Gastroesophageal sphincter (tissue), 4 donors: Measurements from ENCODE around the gene SNCB. TPM values are rescaled to one million over a fixed set of nuclear protein-coding genes. Genes with fewer than 3 reads are reported as not detected.

Experiments used
- ATAC-seq: fragments of 150-250 bp; one replicate; pipeline ENCODE4 v1.9.1; 2016; ENCODE audit warnings: mild to moderate bottlenecking, moderate library complexity
- H3K27ac ChIP-seq, 4 donors: fragments of 200-600 bp; sonication (generic) in 3 of 4; 1 replicate in 3 of 4; 2 replicates in 1 of 4; pipeline ENCODE4 v1.5.1; 2016 to 2019
- H3K27me3 ChIP-seq: fragments of 200-600 bp; sonication (generic); one replicate; pipeline ENCODE4 v1.5.1; 2019
- H3K36me3 ChIP-seq, 2 donors: fragments of 200-600 bp; sonication (generic); one replicate each; pipeline ENCODE4 v1.5.1; 2019; ENCODE audit warnings: control low read depth in 1 of 2
- H3K4me1 ChIP-seq, 3 donors: fragments of 200-600 bp; sonication (generic); 1 replicate in 2 of 3; 2 replicates in 1 of 3; pipeline ENCODE4 v1.5.1; 2016 to 2019; ENCODE audit warnings: control low read depth in 2 of 3
- H3K4me3 ChIP-seq, 2 donors: fragments of 200-600 bp; sonication (generic); one replicate each; pipeline ENCODE4 v1.5.1; 2019; ENCODE audit warnings: mild to moderate bottlenecking in 1 of 2, moderate library complexity in 1 of 2
- H3K9me3 ChIP-seq, 3 donors: fragments of 200-600 bp; sonication (generic); one replicate each; pipeline ENCODE4 v1.5.1; 2017 to 2019; ENCODE audit warnings: control low read depth in 2 of 3
- EP300 ChIP-seq: sonication (generic); formaldehyde crosslinking; IDR thresholded peaks from one replicate; pipeline ENCODE4 v1.6.1; 2017; ENCODE audit warnings: antibody characterized with exemption, mild to moderate bottlenecking
- POLR2A ChIP-seq, 2 donors: fragments of 450-650 bp; IDR thresholded peaks; one replicate each; pipeline ENCODE4 v1.6.1; 2017; ENCODE audit warnings: antibody characterized with exemption in 2 of 2, mild to moderate bottlenecking in 2 of 2, moderate library complexity in 1 of 2
- POLR2AphosphoS5 ChIP-seq: sonication (generic); formaldehyde crosslinking; IDR thresholded peaks from one replicate; pipeline ENCODE4 v1.6.1; 2017; ENCODE audit warnings: antibody characterized with exemption
- WGBS, 2 donors: methylation state at CpG; one replicate each; pipeline ENCODE4 v1.1.5; 2018; ENCODE audit warnings: low coverage in 1 of 2; 5-methylcytosine and 5-hydroxymethylcytosine counted together
- total RNA-seq, 4 donors: library from RNA; depleted of rRNA; stranded (reverse); fragments of >200 nt; gene quantifications; one replicate each; pipeline ENCODE4 v1.1.0, GENCODE V29; 2016
- TF ChIP-seq, protein P1 (sequence below), 4 experiments: fragments of 200-600 bp in 2 of 4; fragments of 450-650 bp in 2 of 4; sonication (generic) in 1 of 4; IDR thresholded peaks; one replicate each; pipeline ENCODE4 v1.5.1; 2017 to 2019; ENCODE audit warnings: antibody characterized with exemption in 4 of 4, mild to moderate bottlenecking in 2 of 4, moderate library complexity in 2 of 4

SNCB gene
- total RNA-seq, 4 donors from 2014 or later = not detected

DNA sequence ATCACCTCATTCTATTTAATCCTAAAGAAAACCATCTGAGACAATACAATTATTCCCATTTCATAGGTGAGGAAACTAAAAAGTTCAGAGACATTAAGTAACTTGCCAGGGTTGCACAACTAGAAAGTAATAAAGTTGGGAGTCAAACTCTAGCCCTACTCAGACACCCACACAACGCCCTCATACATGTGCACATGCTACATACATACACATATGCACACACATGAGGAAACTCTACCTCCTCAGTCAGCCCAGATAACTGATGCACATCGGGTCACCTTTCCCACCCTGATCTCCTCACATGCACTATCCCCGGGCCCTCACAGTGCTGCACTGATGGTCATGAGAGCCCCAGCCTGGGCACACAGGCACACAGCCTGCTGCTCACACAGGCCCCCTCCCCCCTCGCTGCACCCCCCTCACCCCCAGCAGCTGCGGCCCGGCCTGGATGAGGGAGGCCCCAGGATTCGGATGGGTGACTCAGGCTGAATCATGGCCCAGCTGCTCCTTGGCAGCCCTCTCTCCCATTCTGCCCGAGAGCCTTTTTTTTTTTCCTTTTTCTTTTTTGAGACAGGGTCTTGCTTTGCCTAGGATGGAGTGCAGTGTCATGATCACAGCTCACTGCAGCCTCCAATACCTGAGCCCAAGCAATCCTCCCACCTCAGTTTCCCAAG lies 15.4 kb downstream of the SNCB start:
- no peaks in the 10 kb centered on the region for H3K9me3 ChIP-seq
- no peak overlapping the region for H3K27ac ChIP-seq
- TF ChIP-seq, protein P1, sequence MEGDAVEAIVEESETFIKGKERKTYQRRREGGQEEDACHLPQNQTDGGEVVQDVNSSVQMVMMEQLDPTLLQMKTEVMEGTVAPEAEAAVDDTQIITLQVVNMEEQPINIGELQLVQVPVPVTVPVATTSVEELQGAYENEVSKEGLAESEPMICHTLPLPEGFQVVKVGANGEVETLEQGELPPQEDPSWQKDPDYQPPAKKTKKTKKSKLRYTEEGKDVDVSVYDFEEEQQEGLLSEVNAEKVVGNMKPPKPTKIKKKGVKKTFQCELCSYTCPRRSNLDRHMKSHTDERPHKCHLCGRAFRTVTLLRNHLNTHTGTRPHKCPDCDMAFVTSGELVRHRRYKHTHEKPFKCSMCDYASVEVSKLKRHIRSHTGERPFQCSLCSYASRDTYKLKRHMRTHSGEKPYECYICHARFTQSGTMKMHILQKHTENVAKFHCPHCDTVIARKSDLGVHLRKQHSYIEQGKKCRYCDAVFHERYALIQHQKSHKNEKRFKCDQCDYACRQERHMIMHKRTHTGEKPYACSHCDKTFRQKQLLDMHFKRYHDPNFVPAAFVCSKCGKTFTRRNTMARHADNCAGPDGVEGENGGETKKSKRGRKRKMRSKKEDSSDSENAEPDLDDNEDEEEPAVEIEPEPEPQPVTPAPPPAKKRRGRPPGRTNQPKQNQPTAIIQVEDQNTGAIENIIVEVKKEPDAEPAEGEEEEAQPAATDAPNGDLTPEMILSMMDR (IDR thresholded peaks at IDR 0.05) = no peak
- TF ChIP-seq EP300 = no peak
- no peak for TF ChIP-seq POLR2A (IDR thresholded peaks at IDR 0.05)
- no peak for TF ChIP-seq POLR2AphosphoS5
- H3K36me3 ChIP-seq = no peaks in the 10 kb centered on the region
- 35 to 53% methylated on average over 3 to 7 of the region's 8 CpGs for WGBS, 2 donors
- no peak for ATAC-seq
- peaks cover 0 to 22% (median 15%) of the 10 kb centered on the region in 3 donors for H3K4me1 ChIP-seq
- H3K27me3 ChIP-seq = peaks cover 71% of the 10 kb centered on the region
- no peak overlapping the region for H3K4me3 ChIP-seq

DNA sequence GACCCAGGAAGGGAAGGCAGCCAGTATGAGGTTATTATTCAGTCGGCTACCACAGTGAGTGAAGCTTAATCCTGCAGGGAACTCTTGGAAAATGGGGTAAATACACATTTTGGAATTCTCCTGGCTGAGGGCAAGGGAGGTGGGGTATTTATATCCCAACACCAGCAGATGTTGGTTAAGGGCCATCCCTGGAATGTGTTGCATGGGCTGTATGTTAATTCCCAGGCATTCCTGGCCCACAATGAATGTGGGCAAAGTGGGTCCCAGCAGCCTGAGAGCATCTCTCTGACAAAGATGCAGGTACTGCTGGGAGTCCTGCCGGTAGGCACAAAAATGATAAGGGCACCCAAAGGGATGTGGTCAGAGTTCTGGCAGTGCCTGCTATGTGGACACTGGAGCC lies 17.5 kb downstream of the SNCB start:
- Histone ChIP-seq H3K36me3 (no peaks in the 10 kb centered on the region), H3K4me3 (no peak overlapping the region), H3K9me3 (no peaks in the 10 kb centered on the region), H3K27me3 (peaks cover 68% of the 10 kb centered on the region), H3K4me1 (peaks cover 0 to 18% (median 8%) of the 10 kb centered on the region in 3 donors), H3K27ac (no peak overlapping the region)
- TF ChIP-seq POLR2A (IDR thresholded peaks at IDR 0.05) (no peak), EP300 (no peak), POLR2AphosphoS5 (no peak)
- TF ChIP-seq, protein P1 (IDR thresholded peaks at IDR 0.05) = no peak
- 50 to 71% methylated on average over 1 of the region's 2 CpGs for WGBS, 2 donors
- no peak for ATAC-seq

GRCh38 chr5:176612008-176612407 lies 18.3 kb downstream of the SNCB start:
- Histone ChIP-seq H3K9me3 (no peaks in the 10 kb centered on the region), H3K36me3 (no peaks in the 10 kb centered on the region), H3K4me1 (peaks cover 0 to 18% (median 8%) of the 10 kb centered on the region in 3 donors), H3K27ac (no peak overlapping the region), H3K27me3 (peaks cover 63% of the 10 kb centered on the region), H3K4me3 (no peak overlapping the region)
- 63 to 67% methylated on average over 3 to 4 of the region's 6 CpGs for WGBS, 2 donors
- ATAC-seq = no peak
- TF ChIP-seq EP300 (no peak), POLR2A (IDR thresholded peaks at IDR 0.05) (no peak), POLR2AphosphoS5 (no peak)
- TF ChIP-seq, protein P1 (IDR thresholded peaks at IDR 0.05) = no peak

DNA sequence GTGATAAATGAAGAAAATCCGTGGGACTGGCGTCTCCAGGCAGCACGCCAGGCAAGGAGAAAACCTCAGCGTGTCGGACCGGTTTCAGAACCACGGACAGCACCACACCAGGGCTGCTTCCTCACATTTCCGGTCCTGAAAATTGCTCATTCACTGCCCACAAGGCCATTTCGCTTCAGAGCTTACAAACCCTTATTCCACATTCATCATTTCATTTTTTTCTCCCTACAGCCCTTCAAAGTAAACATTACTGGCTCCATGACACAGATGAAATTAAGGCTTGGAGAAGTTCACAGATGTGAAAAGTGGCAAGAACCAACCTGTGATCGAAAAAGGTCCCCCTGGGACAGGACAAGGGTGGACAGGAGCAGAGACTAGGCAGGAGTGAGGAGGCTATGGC lies 18.9 kb downstream of the SNCB start:
- peaks cover 0 to 18% (median 8%) of the 10 kb centered on the region in 3 donors for H3K4me1 ChIP-seq
- 0 to 10% methylated on average over 9 to 10 of the region's 10 CpGs for WGBS, 2 donors
- H3K4me3 ChIP-seq = no peak overlapping the region
- peaks cover 57% of the 10 kb centered on the region for H3K27me3 ChIP-seq
- TF ChIP-seq POLR2AphosphoS5 (no peak), EP300 (no peak), POLR2A (IDR thresholded peaks at IDR 0.05) (no peak)
- TF ChIP-seq, protein P1 (IDR thresholded peaks at IDR 0.05) = no peak
- no peak overlapping the region for H3K27ac ChIP-seq
- H3K36me3 ChIP-seq = no peaks in the 10 kb centered on the region
- no peak for ATAC-seq
- no peaks in the 10 kb centered on the region for H3K9me3 ChIP-seq

GRCh38 chr5:176610435-176610773 lies 19.9 kb downstream of the SNCB start:
- WGBS, 2 donors = no CpG with 5 or more reads among the region's 31 CpGs
- no peak overlapping the region for H3K27ac ChIP-seq
- no peak for ATAC-seq
- no peak for TF ChIP-seq EP300
- peaks cover 0 to 18% (median 8%) of the 10 kb centered on the region in 3 donors for H3K4me1 ChIP-seq
- H3K4me3 ChIP-seq = peak overlapping the region; percentile 35 to 67
- peaks cover 48% of the 10 kb centered on the region for H3K27me3 ChIP-seq
- no peaks in the 10 kb centered on the region for H3K9me3 ChIP-seq
- no peaks in the 10 kb centered on the region for H3K36me3 ChIP-seq
